SHP77 (cell line): ENCODE measurements around the gene TBL1XR1.

Experiments
- DNase-seq, 2 experiments: peaks; one replicate each; lab custom pipeline; 2025; lab: John Stamatoyannopoulos, UW

Gene TBL1XR1

DNA sequence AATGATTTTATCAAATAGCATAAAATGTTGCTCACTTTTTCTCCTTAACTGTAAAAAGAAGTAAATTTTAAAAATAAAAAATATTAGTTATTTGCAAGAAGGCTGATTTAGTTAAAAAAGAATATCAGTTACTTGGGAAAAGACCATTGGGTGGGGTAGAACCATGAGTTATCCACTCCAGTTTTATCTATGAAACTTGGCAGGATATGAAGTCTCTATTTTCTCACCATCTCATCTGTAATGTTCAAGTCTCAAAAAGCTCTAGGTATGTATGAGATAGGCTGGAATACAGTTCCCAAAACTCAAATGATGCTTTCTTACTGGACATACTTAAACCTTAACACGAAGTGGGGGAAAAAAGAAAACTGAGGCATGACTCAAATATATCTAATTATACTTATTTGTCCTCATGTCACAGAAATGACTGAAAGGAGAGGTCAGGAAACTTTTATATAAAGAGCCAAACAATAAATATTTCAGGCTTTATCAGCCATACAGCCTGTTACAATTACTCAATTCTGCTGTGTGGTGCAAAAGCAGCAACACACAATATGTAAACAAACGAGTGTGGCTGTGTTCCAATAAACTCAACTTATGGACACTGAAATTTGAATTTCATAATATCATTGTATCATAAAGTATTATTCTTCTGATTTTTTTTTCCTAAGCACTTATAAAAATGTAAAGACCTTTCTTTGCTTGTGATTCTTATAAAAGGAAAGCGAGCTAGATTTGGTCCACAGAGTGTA lies 131.8 kb downstream of the TBL1XR1 start:
- DNase-seq = no peak

DNA sequence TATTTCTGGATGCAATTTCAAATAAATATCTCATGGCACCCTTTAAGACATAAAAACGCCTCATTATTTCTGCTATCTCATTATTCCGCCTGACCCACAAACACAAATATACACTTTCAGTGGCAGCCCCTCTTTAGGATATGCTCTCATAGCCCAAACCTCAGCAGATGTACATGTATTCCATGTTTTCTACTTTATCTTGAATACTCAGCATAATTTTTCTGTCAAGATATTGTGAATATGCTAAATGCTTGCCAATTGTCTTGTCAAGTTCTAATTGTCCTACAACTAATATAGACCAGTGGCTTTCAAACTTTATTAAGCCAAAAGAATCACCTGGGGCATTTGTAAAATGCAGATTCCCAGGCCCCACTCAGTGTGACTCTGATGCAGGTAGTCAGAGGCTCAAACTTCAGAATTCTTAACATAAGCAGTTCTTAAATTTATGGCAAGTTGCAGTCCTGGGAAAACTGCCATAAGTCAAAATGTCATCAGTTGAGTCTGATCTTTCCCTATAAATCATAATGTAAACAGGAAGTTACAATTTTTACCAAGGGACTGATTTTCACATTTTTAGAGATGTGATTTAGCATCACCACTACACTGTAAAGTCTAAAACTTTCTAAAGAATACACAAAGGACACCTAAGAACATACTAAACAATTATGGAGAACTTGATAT lies 135.1 kb downstream of the TBL1XR1 start:
- no peak for DNase-seq

DNA sequence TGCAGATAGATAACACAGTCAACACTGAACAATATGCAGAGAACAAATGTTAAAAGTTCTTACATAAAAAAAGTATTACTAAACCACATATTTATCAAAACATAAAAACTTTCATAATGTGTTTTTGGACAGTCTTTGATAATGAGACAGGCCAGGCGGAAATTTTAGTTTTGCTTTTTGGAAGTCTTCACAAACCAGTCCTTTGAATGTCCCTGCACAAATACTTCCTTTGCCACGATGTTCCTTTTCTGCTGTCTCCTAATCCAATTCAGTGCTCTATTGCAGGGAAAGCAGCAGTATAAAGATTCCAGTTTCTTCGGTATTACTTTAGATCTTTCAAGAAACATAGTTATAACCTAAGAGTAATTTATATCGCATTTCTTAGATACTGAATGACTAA lies 135.9 kb downstream of the TBL1XR1 start:
- no peak for DNase-seq

DNA sequence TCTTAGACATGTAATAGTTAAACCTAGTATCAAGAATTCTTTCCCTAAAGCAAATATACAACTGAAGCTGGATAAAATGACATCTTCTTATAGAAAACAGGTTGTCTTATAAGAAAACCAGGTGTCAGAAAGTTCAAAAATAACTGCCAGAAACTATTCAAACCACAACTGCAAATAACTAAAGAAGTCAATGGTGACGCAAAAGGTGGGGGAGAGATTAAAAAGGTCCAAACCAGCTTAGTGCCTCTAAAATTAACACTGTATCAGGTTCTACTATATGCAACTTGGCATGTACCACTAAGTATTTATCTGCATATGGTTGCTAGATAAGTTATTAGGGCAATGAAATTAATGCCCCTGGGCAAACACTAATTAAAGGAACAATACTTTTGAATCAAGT lies 136.8 kb downstream of the TBL1XR1 start:
- DNase-seq = no peak

DNA sequence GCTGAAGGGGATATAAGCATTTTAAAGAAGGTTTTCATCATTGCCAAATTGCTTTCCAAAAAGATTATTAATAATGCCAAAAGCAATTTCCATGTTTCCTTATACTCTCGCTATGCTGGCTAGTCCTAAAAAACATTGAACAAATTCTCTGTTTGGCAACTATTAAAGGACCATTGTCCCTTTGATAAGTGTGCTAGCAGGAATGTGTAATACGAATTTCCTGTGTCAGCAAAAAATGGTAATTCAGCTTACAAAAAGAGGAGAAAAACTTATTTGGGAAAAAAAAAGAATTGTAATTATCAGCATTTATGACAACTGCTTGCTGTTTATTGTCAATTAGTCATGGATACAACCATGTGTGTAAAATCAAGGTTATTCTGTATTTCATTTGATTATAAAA lies 138.6 kb downstream of the TBL1XR1 start:
- DNase-seq = no peak

DNA sequence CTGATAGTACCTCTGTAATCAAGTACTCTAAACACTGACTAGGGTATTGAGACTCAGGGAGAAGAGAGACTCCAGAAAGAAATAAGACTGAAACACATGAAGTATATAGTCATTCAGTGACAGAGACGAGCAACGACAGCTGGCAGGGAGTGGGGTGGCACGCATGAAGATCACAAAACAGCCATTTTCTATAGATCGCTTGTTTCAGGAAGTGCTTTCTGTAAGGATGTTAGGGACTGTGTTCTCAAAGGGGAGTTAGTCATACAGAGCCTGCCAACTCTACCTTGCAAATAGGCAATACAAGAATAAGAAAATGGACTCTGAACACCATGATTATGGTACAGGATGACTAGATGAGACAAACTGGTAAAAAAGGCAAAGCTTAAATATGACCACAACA lies 139.5 kb downstream of the TBL1XR1 start:
- no peak for DNase-seq

DNA sequence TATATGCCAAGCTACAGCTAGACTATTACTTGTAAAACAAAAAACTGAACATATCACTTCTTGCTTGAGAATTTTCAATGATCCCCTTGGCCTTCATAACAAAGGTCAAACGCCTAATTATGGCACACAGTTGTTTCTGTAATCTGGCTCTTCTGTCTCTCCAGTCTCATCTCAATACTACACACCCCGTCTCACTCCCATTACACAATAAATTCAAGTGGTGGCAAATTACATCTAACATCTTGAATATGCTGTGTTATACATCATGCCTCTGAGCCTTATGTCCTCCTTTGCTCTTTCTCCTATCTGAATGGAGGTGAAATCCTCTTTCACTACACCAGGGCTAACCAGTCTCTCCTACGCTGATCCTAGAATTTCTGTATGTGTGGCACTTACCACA lies 140.4 kb downstream of the TBL1XR1 start:
- no peak for DNase-seq

DNA sequence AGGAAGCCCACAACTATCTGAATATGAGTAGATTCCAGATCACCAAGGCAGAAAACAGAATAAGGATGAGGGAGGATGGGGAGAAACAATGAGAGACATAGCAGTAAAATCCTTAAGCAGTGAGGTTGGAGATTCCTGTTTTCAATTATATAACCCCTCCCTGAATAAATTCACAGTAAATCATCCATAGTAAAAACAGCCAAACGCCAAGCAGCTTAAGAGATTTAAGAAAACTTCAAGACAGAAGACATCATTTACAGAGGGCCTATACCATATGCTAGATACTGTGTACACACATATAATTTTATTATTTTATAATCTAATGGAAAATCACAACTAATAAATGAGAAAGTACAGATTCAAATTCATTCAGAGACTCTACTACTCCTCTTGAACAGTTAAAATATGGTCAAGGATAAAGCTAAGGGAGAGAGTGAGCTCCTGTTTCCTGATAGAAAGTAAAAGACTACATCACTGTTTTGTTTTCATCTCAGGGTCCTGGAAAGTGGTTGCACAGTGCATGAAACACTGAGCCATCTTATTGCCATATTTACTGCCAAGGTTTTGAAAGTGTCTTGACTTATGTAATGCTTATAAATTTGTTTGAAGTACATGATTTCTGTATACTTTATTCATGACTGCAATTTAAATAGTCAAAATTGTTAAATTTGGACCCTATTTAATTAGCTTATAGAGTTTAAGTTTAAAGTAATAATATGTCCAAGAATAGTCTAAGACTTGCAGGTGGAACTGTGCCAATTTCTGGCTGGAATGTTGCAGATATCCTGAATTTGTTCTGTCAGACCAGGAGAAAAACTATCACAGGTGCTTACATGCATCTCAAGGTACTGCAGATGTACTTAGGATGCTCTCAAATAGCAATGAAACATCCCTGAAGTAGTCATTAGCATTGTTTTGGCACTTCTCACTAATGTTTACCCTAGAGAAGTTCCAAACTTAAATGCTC lies 141.4 kb downstream of the TBL1XR1 start:
- DNase-seq = no peak

DNA sequence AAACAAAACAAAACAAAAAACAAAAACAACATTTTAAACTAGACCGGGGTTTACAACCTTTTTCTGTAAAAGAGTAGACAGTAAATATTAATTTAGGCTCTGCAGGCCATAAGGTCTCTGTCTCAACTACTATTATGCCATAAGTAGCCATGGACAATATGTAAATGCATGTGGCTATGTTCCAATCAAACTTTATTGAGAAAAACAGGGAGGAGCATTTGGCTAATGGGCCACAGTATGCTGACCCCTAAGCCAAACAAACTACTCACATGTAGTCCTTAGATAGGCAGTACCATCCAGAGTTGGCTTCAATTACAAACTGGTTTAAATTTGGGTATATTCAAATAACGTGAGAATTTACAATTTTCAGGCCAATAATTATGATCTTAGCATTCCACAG lies 144.2 kb downstream of the TBL1XR1 start:
- no peak for DNase-seq

DNA sequence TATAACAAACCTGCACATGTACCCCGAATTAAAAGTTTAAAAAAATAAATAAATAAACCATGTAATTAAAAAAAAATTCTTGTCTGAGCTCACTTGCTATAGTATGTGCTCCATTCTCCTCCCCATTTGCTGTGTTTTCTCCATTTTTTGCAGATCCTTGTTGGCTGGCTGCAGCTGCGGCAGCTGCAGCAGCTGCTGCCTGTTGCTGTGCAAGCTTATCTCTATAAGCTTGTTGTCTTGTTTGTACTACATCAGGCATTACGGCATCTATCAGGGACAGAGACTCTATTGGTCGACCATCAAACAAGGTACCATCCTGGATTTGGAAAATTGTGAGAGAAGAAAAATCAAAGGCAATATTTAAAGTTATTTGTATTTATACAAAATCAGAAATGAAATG lies 145.9 kb downstream of the TBL1XR1 start:
- peak; percentile 31 to 68 for DNase-seq

DNA sequence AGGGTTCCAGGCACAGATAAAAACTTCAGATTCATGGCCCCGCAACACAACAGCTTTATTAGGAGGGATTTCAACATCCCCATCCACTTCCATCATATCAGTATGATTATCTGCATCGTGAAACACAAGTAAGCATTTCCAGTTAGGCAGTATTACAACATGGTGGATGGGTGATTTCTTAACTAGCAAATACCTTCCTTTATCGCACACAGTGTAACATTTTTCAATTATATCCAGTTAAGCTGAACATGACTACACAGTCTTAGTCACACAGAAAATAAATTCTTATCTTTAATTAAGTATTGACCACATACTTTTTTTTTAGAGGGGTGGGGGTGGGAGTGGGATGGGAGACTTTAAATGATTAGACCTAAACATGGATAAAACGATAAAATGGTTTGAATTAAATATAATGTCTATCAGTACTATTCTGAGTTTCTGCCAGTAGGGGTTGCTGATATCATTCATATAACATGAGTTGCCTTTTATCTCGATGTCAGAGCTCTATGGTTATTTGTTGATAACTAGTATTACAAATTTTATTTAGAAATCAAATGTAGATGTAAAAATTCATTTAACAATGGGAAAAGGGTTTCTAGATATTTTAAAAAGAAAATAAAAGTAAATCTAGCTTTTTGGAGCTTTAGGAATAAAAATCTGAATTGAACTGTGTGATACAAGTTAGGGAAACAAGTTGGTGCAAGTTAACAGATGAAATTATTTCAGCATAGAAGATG lies 146.6 kb downstream of the TBL1XR1 start:
- DNase-seq = peak; percentile 17 to 38

DNA sequence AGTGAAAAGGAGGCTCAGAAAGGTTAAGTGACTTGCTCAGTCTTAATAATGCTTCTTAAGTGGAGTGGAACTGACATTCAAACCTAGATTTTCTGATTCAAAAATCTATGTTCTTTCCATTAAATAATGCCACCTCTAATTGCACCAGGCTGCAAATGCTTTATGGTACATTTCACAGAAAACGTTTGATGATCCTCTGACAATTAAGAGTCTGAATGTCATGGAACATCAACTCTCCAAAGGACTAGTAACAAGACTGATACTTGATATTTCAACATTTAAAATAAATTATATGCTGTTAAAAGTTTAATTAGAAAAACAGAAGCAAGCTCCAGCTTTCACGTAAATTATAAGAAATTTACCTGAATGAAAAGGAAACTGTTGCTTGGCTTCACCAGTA lies 151.5 kb downstream of the TBL1XR1 start:
- DNase-seq = no peak

DNA sequence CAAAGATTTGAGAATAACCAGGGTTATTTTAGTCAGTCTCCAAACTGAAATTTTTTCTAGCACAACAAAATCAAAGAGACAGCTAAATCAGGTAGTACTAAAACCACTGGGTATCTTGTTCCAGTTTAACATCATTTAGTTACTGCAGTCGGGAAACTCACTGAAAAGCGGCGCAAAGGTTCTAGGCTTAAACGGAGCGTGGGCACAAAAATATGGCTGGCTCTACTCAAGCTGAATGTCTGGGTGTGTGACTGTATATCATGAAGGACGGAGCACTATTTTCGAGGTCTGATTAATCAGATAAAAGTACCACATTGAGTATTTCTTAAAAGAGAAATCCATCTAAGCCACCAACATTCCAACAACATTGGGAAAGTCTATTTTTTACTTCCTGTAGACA lies 152.1 kb downstream of the TBL1XR1 start:
- no peak for DNase-seq

DNA sequence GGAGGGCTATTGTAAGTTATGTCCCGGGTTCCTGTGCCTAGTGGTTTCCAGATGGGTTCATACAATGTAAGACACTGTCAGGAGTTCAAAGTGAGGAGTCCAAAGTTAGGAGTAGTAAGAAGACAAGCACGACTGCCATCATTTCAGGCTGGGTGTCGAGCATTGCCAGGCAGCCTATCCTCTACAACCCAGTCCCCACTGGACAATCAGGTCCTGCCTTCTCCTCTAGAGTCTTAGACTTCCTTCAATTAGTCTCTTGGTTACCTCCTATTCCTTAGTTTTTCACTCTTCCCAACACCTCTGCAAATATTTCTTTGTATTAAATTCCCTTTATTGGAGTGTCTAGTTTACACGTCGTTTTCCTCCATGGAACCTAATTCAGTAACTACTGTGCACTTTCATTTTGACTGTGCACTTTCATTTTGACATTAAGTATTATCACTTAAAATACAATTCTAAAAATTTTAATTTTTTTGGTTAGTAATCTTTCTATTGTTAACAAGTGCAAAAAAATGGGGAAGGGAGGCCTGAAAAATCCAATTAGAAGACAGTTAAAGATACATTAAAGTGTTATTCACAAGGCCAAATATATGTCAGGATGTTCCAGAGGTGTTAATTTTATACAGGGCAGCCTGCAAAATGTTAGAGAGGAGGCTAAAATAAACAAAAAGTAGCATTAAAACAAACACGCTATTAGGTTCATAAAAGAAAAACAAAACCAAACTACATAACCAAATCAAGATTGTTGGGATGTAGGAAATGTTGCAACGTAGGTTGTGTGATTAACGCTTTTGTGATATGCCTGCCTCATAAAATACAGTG lies 155.3 kb downstream of the TBL1XR1 start:
- DNase-seq = no peak

DNA sequence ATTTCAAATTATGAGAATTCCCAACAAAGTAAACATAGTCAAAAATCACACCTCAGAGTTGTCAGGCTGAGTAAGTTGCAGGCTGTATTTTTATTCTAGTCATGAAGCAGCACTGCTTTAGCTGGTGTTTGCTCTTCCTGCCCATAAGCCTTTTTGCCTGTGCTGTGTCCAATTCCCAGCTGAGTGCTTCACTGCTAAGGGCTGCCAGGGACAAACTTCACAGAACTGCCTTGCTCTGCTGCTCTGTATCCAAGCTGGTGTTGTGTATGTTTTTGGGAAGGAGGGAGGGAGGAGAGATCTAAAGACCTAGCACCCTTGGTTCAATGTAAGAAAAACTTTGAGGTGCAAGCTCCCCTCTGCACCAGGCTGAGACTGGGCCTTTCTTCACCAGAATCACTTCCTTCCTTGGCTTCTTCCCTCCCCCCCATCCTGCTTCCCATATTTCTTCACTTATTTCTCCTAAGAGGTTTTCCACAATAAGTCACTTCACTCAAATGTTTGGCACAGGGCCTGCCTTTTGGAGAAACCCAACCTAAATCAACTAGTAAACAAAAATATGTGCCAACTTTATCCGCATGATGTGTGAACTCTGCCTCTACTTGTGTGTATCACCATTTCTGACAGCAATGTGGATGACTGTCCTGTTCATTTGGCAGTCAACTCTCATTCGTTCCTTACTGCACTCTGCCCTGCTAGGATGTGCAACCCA lies 156.1 kb downstream of the TBL1XR1 start:
- DNase-seq = peak in 1 of 2 experiments; percentile 16

DNA sequence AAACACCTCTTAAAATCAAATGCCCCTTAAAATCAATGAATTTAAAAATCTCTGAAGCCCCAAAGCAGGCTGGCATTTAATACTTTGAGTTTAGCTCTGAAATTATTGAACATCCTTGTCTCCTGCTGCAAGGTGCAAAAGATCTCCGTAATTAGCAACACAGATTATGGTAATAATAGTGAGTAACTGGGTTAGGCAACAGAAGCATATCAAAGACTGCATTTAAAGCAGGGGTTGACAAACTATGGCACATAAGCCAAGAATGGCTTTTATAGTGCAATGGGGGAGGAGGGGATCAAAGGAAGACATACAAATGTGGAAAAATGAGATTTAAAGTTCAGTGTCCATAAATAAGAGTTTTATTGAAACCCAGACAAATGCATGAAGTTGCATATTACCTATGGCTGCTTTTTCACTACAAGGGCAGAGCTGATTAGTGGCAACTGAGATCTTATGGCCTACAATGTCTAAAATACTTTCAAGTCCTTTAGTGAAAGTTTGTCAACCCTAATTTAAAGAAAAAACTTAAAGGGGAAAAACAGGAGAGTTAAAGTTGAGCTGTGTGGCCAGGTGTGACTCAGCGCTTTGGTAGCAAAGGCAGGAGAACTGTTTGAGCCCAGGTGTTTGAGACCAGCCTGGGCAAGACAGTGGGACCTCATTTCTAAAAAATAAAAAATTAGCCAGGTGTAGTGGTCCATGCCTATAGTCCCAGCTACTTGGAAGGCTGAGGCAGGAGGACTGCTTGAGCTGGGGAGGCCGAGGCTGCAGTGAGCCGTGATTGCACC lies 157.6 kb downstream of the TBL1XR1 start:
- DNase-seq = no peak

DNA sequence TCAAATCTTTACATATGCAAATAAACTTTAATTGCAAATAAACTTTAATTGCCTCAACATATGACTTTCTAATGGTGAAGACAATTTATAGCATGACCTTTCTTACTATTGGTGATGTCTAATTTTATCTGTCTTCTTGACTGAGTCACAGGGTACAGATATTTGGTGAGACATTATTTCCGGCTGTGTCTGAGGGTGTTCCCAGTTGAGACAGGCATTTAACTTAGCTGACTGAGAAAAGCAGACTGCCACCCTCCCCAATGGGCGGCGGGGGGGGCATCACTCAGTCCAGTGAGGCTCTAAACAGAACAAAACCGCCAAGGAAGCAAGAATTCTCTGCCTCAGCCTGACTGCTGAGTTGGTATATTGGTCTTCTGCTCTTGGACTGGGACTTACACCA lies 160.0 kb downstream of the TBL1XR1 start:
- DNase-seq = no peak

DNA sequence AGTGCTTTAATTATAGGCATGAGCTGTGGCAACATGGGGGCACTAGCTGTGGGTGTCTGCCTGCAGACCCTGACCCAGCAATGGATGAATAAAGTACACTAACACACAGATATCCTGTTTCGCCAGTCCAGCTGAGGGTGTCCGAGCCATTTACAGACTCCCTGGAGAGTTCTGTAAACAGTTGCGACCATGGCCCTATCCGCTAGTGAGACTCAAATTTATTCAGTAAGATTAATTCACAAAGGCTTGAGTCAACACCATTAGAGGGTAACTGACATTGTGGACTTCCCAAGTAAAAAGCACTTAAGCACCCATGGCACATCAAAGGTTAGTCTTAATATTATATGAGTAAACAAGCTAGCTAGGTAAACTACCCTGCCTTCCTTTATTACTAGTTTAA lies 161.6 kb downstream of the TBL1XR1 start:
- peak; percentile 60 to 64 for DNase-seq

DNA sequence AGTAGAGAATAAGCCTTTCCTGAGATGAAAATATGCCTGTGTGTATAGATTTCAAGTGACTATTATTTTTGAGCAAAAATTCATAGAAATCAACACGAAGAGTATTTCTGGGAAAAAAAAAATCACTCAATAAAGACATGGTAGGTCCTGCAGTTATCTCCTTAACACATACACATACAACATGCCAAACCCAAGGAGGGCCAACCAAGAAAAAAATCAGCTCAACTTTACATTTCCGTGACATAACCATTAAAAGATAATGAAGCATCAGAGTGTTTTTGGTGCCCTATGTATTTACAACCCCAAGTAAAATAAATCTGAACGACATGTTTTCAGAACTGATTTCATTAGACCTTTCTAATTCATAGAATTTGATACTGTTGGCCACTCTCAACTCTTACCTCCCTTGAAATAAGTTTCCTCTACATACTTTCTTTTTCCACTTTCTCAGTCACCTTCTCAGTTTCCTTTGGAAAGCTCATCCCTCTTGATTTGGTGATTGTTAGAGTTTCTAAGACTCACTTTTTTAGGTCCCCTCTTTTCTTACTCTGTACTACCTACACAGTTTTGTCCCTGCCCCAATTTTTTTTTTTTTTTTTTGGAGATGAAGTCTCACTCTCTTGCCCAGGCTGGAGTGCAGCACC lies 162.3 kb downstream of the TBL1XR1 start:
- DNase-seq = no peak
